ENCODE results near the gene ZNF766. TPM values are rescaled to one million over a fixed set of nuclear protein-coding genes. Genes with fewer than 3 reads are reported as not detected.

The ZNF766 gene
- total RNA-seq, 2 donors from 2014 or later: 6.8 to 16.9 TPM

DNA sequence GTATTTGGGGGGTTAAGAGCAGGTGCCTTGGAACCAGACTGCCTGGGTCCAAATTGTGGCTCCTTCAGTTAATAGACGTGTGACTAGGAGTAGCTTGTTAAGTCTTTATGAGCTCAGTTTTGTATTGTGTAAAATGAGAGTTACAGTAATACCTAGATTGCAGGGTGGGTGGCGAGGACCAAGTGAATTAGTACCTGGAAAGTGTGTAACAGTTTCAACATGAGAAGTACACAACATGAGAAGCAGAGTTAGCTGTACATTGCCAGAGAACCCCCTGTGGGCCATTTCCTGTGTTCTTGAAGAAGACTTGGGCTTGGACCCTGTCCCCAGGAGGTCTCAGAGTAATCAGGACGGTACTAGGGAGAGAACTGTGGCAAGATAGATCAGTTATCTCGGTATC lies 42.7 kb upstream of the ZNF766 start:
- no peaks in the 10 kb centered on the region for H3K4me1 ChIP-seq (ENCODE audit: control insufficient read depth in 1 of 2, low read depth in 2 of 2)
- ATAC-seq (ENCODE audit: insufficient number of reproducible peaks, low FRiP score, low read depth) (no peak), DNase-seq (ENCODE audit: low spot score) (no peak)
- peaks cover 58% of the 10 kb centered on the region for H3K36me3 ChIP-seq
- no peak overlapping the region for H3K4me3 ChIP-seq
- H3K9me3 ChIP-seq: no peaks in the 10 kb centered on the region
- H3K27me3 ChIP-seq (replicated peaks; ENCODE audit: insufficient read depth): no peaks in the 10 kb centered on the region
- TF ChIP-seq, protein P1, sequence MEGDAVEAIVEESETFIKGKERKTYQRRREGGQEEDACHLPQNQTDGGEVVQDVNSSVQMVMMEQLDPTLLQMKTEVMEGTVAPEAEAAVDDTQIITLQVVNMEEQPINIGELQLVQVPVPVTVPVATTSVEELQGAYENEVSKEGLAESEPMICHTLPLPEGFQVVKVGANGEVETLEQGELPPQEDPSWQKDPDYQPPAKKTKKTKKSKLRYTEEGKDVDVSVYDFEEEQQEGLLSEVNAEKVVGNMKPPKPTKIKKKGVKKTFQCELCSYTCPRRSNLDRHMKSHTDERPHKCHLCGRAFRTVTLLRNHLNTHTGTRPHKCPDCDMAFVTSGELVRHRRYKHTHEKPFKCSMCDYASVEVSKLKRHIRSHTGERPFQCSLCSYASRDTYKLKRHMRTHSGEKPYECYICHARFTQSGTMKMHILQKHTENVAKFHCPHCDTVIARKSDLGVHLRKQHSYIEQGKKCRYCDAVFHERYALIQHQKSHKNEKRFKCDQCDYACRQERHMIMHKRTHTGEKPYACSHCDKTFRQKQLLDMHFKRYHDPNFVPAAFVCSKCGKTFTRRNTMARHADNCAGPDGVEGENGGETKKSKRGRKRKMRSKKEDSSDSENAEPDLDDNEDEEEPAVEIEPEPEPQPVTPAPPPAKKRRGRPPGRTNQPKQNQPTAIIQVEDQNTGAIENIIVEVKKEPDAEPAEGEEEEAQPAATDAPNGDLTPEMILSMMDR (IDR thresholded peaks at IDR 0.05): no peak
- H3K27ac ChIP-seq: no peak overlapping the region

DNA sequence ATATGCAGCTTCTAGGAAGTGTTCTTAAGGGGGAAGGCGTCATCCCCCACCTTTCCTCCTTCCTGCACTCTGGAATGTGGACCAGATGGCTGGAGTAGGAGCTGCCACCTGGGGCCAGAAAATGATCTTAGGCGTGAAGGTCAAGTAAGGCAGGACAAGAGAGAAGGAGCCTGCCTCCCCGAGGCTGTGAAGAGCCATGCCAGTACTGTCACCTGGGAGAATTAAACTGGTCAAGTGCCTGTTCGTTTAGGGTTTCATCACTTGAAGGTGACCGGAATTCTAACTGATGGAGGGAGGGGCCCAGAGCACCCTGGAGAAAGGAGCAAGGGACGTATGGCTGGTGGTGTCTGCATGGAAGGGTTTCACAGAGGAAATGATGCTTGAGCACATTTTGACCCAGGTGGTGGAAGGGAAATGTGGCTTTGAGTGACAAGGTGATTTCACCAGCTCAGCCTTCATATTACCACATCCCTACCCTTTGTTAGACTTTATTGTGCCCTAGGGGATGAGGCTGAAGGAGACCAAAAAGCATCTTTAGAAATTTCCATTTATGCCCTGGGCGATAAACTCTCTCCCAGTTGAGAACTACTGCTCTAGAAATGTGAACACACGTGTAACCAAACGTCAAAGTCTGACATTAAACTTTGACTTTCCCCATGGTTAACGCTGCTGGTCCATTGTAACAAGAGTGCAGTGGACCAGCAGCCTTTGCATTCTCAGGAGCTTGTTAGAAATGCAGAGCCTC lies 42.0 kb upstream of the ZNF766 start:
- DNase-seq (ENCODE audit: low spot score): no peak

DNA sequence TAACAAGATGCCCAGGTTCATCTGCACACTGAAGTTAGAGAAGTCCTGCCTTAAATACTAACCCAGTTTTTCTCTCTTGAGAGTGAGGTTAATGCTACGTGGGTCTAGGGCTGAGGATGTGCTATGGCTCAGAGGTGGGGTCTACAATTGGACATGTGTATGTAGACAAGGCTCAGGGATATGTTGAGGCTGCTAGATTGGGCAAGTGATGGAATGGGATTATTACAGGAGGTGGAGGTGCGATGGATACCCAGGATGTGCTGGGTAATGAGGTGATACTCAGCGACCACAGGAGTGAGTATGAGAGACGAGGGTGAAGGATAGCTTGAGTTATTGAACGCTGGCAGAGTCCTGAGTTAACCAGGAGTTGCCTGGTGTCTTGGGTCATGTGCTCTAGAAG lies 41.4 kb upstream of the ZNF766 start:
- Histone ChIP-seq H3K36me3 (peaks cover 45% of the 10 kb centered on the region), H3K4me1 (ENCODE audit: control insufficient read depth in 1 of 2, low read depth in 2 of 2) (no peaks in the 10 kb centered on the region), H3K9me3 (no peaks in the 10 kb centered on the region), H3K27me3 (replicated peaks; ENCODE audit: insufficient read depth) (no peaks in the 10 kb centered on the region), H3K4me3 (no peak overlapping the region), H3K27ac (no peak overlapping the region)
- TF ChIP-seq, protein P1 (IDR thresholded peaks at IDR 0.05): no peak
- ATAC-seq (ENCODE audit: insufficient number of reproducible peaks, low FRiP score, low read depth) (no peak), DNase-seq (ENCODE audit: low spot score) (no peak)

More for the DNA sequence above, 42.0 kb upstream of the ZNF766 start:
- no peaks in the 10 kb centered on the region for H3K27me3 ChIP-seq (replicated peaks; ENCODE audit: insufficient read depth)
- TF ChIP-seq, protein P1 (IDR thresholded peaks at IDR 0.05): no peak
- no peaks in the 10 kb centered on the region for H3K4me1 ChIP-seq (ENCODE audit: control insufficient read depth in 1 of 2, low read depth in 2 of 2)
- H3K27ac ChIP-seq: no peak overlapping the region
- peaks cover 51% of the 10 kb centered on the region for H3K36me3 ChIP-seq
- H3K9me3 ChIP-seq: no peaks in the 10 kb centered on the region
- H3K4me3 ChIP-seq: no peak overlapping the region
- no peak for ATAC-seq (ENCODE audit: insufficient number of reproducible peaks, low FRiP score, low read depth)

DNA sequence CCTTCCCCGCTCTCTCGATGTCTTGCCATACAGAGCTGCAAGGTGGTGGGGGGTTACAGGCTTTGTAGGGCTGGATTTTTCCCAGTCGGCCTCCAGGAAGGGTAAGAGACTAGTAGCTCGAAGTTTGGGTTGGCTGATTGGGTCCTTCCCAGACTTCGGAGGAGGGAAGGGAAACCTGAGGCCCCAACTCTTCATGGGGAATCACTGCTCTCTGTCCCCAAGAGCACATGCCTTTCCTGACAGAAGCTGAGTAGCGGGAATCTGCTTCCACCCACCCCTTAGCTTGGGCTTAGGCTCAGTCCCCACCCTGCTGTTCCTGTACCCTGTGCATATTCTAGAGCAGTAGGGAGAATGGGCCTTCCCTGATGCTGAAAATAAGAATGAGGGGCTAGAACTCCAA lies 39.9 kb upstream of the ZNF766 start:
- Histone ChIP-seq H3K36me3 (peaks cover 31% of the 10 kb centered on the region), H3K4me1 (ENCODE audit: control insufficient read depth in 1 of 2, low read depth in 2 of 2) (no peaks in the 10 kb centered on the region), H3K27me3 (replicated peaks; ENCODE audit: insufficient read depth) (no peaks in the 10 kb centered on the region), H3K27ac (no peak overlapping the region), H3K9me3 (no peaks in the 10 kb centered on the region), H3K4me3 (no peak overlapping the region)
- TF ChIP-seq, protein P1 (IDR thresholded peaks at IDR 0.05): no peak
- DNase-seq (ENCODE audit: low spot score) (no peak), ATAC-seq (ENCODE audit: insufficient number of reproducible peaks, low FRiP score, low read depth) (no peak)

DNA sequence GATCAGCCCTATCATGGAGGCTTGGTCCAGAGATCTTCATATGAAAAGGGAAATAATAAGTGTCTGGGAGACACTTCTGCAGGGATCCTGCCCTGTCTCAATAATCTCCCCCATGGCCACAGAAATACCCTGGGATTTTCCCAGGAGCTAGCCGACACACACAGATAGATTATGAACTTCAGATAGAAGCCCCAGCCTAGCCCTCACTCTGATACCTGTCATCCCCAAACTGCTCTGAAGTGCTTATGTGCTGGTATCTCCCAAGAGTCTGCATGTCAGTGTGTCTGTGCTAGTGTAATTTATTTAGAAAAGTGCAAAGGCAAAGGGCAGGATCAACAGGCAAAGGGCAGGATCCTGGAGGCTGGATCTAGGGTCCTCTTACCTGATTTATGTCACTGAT lies 38.7 kb upstream of the ZNF766 start:
- Histone ChIP-seq H3K4me3 (no peak overlapping the region), H3K27ac (no peak overlapping the region), H3K36me3 (peaks cover 20% of the 10 kb centered on the region), H3K4me1 (ENCODE audit: control insufficient read depth in 1 of 2, low read depth in 2 of 2) (no peaks in the 10 kb centered on the region), H3K9me3 (no peaks in the 10 kb centered on the region), H3K27me3 (replicated peaks; ENCODE audit: insufficient read depth) (no peaks in the 10 kb centered on the region)
- ATAC-seq (ENCODE audit: insufficient number of reproducible peaks, low FRiP score, low read depth) (no peak), DNase-seq (ENCODE audit: low spot score) (no peak)
- TF ChIP-seq, protein P1 (IDR thresholded peaks at IDR 0.05): no peak
